Liver (tissue), 9 donors: ENCODE measurements around the gene ZNF366. TPM values are rescaled to one million over a fixed set of nuclear protein-coding genes. Genes with fewer than 3 reads are reported as not detected.

Experiments used
- DNase-seq: peaks from one replicate; pipeline ENCODE4 v3.0.0-alpha.2; 2017; ENCODE audit warnings: low spot score
- H3K27ac ChIP-seq, 2 donors: one replicate each; pipeline ENCODE4 v1.7.0; 2013; ENCODE audit warnings: inconsistent platforms in 2 of 2, low read length in 2 of 2, control low read depth in 1 of 2, low read depth in 1 of 2, mild to moderate bottlenecking in 1 of 2
- H3K27me3 ChIP-seq, 4 donors: one replicate each; pipeline versions ENCODE4 v1.6.1 to v1.7.0; 2013; ENCODE audit warnings: low read length in 3 of 4, inconsistent platforms in 1 of 4, mild to moderate bottlenecking in 1 of 4, moderate library complexity in 1 of 4; ENCODE audit not compliant: control insufficient read depth in 4 of 4, insufficient read depth in 4 of 4
- H3K36me3 ChIP-seq, 4 donors: one replicate each; pipeline versions ENCODE4 v1.6.1 to v1.7.0; 2013; ENCODE audit warnings: low read length in 3 of 4, mild to moderate bottlenecking in 3 of 4, low read depth in 1 of 4, moderate library complexity in 1 of 4; ENCODE audit not compliant: control insufficient read depth in 4 of 4, insufficient read depth in 3 of 4
- H3K4me1 ChIP-seq, 4 donors: one replicate each; pipeline versions ENCODE4 v1.6.1 to v1.7.0; 2013; ENCODE audit warnings: low read length in 3 of 4, mild to moderate bottlenecking in 3 of 4, moderate library complexity in 1 of 4; ENCODE audit not compliant: control insufficient read depth in 4 of 4, insufficient read depth in 4 of 4
- H3K4me3 ChIP-seq, 3 donors: one replicate each; pipeline versions ENCODE4 v1.6.1 to v1.7.0; 2013; ENCODE audit warnings: low read length in 3 of 3, control low read depth in 1 of 3, low read depth in 1 of 3, mild to moderate bottlenecking in 1 of 3
- H3K9ac ChIP-seq, 2 donors: one replicate each; pipeline ENCODE4 v1.7.0; 2013; ENCODE audit warnings: low read length in 2 of 2, mild to moderate bottlenecking in 2 of 2, moderate library complexity in 2 of 2, control low read depth in 1 of 2, low read depth in 1 of 2
- H3K9me3 ChIP-seq, 4 donors: one replicate each; pipeline versions ENCODE4 v1.6.1 to v1.7.0; 2013; ENCODE audit warnings: low read length in 3 of 4; ENCODE audit not compliant: control insufficient read depth in 4 of 4
- CTCF ChIP-seq: fragments of 150-350 bp; IDR thresholded peaks from 2 replicates; pipeline ENCODE4 v1.5.1; 2017; ENCODE audit warnings: improper control_type of control experiment, low read depth, low read length; ENCODE audit not compliant: missing input control
- EGR1 ChIP-seq, 2 donors: IDR thresholded peaks; 2 replicates each; pipeline ENCODE4 v1.6.1; 2016 to 2018; ENCODE audit warnings: antibody characterized with exemption in 2 of 2, low read depth in 2 of 2
- FOXA1 ChIP-seq: IDR thresholded peaks from 2 replicates; pipeline ENCODE4 v1.6.1; 2016; ENCODE audit warnings: antibody characterized with exemption
- FOXA2 ChIP-seq: IDR thresholded peaks from 2 replicates; pipeline ENCODE4 v1.6.1; 2016; ENCODE audit warnings: antibody characterized with exemption
- GABPA ChIP-seq, 2 donors: IDR thresholded peaks in 1 of 2; conservative IDR thresholded peaks in 1 of 2; 2 replicates each; pipeline ENCODE4 v1.6.1; 2016; ENCODE audit warnings: antibody characterized with exemption in 2 of 2, mild to moderate bottlenecking in 1 of 2, moderate library complexity in 1 of 2
- HNF4A ChIP-seq, 2 donors: conservative IDR thresholded peaks; 2 replicates each; pipeline ENCODE4 v1.6.1; 2016; ENCODE audit warnings: antibody characterized with exemption in 2 of 2, mild to moderate bottlenecking in 2 of 2
- HNF4G ChIP-seq: IDR thresholded peaks from 2 replicates; pipeline ENCODE4 v1.6.1; 2016; ENCODE audit warnings: antibody characterized with exemption
- JUND ChIP-seq, 2 donors: IDR thresholded peaks; 2 replicates each; pipeline ENCODE4 v1.6.1; 2016; ENCODE audit warnings: antibody characterized with exemption in 2 of 2
- MAX ChIP-seq: IDR thresholded peaks from 2 replicates; pipeline ENCODE4 v1.6.1; 2016; ENCODE audit warnings: antibody characterized with exemption
- RAD21 ChIP-seq, 2 donors: IDR thresholded peaks; 2 replicates each; pipeline ENCODE4 v1.6.1; 2016; ENCODE audit warnings: antibody characterized with exemption in 2 of 2, mild to moderate bottlenecking in 2 of 2
- REST ChIP-seq: IDR thresholded peaks from 2 replicates; pipeline ENCODE4 v1.6.1; 2016; ENCODE audit warnings: antibody characterized with exemption, mild to moderate bottlenecking
- SP1 ChIP-seq: IDR thresholded peaks from 2 replicates; pipeline ENCODE4 v1.6.1; 2018; ENCODE audit warnings: antibody characterized with exemption, mild to moderate bottlenecking
- TAF1 ChIP-seq: conservative IDR thresholded peaks from 2 replicates; pipeline ENCODE4 v1.6.1; 2016; ENCODE audit warnings: antibody characterized with exemption, mild to moderate bottlenecking
- YY1 ChIP-seq: IDR thresholded peaks from 2 replicates; pipeline ENCODE4 v1.6.1; 2016; ENCODE audit warnings: antibody characterized with exemption, mild to moderate bottlenecking
- ZBTB33 ChIP-seq: IDR thresholded peaks from 2 replicates; pipeline ENCODE4 v1.6.1; 2016; ENCODE audit warnings: antibody characterized with exemption
- WGBS: extraction: QIAGEN DNeasy Blood & Tissue Kit; methylation state at CpG from one replicate; pipeline ENCODE4 v1.1.7; 2013; 5-methylcytosine and 5-hydroxymethylcytosine counted together
- polyA plus RNA-seq, 2 donors: library from polyadenylated mRNA; stranded (reverse) in 1 of 2; unstranded in 1 of 2; fragments of 200-250 nt in 1 of 2; fragments of >200 nt in 1 of 2; fragmentation: Nextera tagmentation in 1 of 2; extraction: Ambion mirVana in 1 of 2; gene quantifications; one replicate each; pipeline versions ENCODE4 v1.2.1 to v1.2.3, GENCODE V29; 2013 to 2015
- total RNA-seq, 2 donors: library from RNA; depleted of rRNA; stranded (reverse); fragments of >200 nt; gene quantifications; one replicate each; pipeline ENCODE4 v1.2.3, GENCODE V29; 2014
- TF ChIP-seq, protein P1 (sequence below): IDR thresholded peaks from 2 replicates; pipeline ENCODE4 v1.6.1; 2016; ENCODE audit warnings: antibody characterized with exemption
- donor health status: healthy.
- donor health status: healthy.
- donor health status: healthy.
- donor health status: healthy.
- donor health status: healthy.

ZNF366 gene
- total and polyA plus RNA-seq, 4 donors = 0.71 to 1.0 (median 0.75) TPM

DNA sequence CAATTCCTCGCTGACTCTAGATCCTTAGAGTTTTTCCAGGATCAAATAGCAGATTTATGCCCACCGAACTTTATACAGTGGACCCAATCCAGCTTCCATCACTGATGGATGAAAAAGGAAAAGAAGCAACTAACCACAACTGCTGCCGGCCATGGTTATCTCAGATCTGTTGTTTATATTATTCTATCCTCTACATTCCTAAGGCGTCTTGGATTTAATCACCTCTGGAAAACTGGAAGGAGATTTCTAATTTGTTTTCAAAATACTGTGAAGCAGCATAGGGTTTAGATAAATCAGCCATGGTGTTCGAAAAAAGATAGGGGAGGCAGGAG is 663 bp upstream of the ZNF366 start (continued):
- TF ChIP-seq REST (no peak), ZBTB33 (no peak), SP1 (no peak), JUND (IDR thresholded peaks at IDR 0.05) (no peak)
- TF ChIP-seq, protein P1, sequence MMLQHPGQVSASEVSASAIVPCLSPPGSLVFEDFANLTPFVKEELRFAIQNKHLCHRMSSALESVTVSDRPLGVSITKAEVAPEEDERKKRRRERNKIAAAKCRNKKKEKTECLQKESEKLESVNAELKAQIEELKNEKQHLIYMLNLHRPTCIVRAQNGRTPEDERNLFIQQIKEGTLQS = no peak

DNA sequence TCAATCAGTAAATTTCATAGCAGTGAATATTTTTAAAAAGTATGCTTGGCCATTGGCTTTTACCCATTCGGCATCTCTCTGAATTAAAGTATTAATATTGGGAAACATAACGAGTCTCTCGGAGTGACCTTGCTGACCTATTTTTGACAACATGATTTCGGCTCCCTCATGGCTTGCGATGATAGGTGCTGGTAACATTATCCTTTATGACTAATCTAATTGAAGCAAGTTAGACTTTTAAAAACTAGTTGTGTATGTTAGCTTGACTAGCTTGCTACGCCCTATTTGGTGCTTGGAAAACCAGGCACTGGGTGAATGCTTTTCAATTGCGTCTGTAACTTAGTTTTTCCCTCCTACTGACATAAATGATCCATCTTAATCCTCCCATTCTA is 1.1 kb downstream of the ZNF366 start:
- Histone ChIP-seq H3K4me3 (no peak overlapping the region), H3K27ac (peak overlapping the region; percentile 29 to 44), H3K27me3 (no peaks in the 10 kb centered on the region), H3K36me3 (no peaks in the 10 kb centered on the region), H3K9me3 (no peaks in the 10 kb centered on the region), H3K9ac (peak overlapping the region in 1 of 2 donors; percentile 14), H3K4me1 (peaks cover 0 to 2% (median 0%) of the 10 kb centered on the region in 4 donors)
- DNase-seq = no peak
- WGBS = 84% methylated on average over 7 of the region's 7 CpGs
- TF ChIP-seq FOXA2 = no peak
- no peak for TF ChIP-seq YY1
- TF ChIP-seq FOXA1 = no peak
- TF ChIP-seq CTCF = no peak
- TF ChIP-seq SP1 = no peak
- no peak for TF ChIP-seq TAF1
- TF ChIP-seq RAD21 (IDR thresholded peaks at IDR 0.05) = no peak

GRCh38 chr5:72505539-72506157 is 1.6 kb downstream of the ZNF366 start:
- Histone ChIP-seq H3K9ac (peak overlapping the region in 1 of 2 donors; percentile 26), H3K4me1 (peaks cover 0 to 2% (median 0%) of the 10 kb centered on the region in 4 donors), H3K27ac (peak overlapping the region in 1 of 2 donors; percentile 44), H3K27me3 (no peaks in the 10 kb centered on the region), H3K9me3 (no peaks in the 10 kb centered on the region), H3K36me3 (no peaks in the 10 kb centered on the region), H3K4me3 (peak overlapping the region in 1 of 3 donors; percentile 18)
- DNase-seq = no peak
- 64% methylated on average over 7 of the region's 7 CpGs for WGBS
- no peak for TF ChIP-seq SP1
- no peak for TF ChIP-seq CTCF
- no peak for TF ChIP-seq RAD21 (IDR thresholded peaks at IDR 0.05)
- TF ChIP-seq GABPA (IDR thresholded peaks at IDR 0.05 in 1 of 2, conservative IDR thresholded peaks at IDR 0.05 in 1 of 2) = no peak
- TF ChIP-seq HNF4A (conservative IDR thresholded peaks at IDR 0.05) = no peak
- no peak for TF ChIP-seq YY1
- no peak for TF ChIP-seq ZBTB33
- TF ChIP-seq, protein P1 = no peak
- no peak for TF ChIP-seq FOXA2
- no peak for TF ChIP-seq EGR1 (IDR thresholded peaks at IDR 0.05; ENCODE audit: low read depth in 2 of 2)
- no peak for TF ChIP-seq TAF1
- TF ChIP-seq FOXA1 = no peak
- no peak for TF ChIP-seq HNF4G
- no peak for TF ChIP-seq JUND (IDR thresholded peaks at IDR 0.05)
- no peak for TF ChIP-seq MAX
